CD14-positive monocyte (primary cell): Measurements from ENCODE around the gene PLA2G6. TPM values are rescaled to one million over a fixed set of nuclear protein-coding genes. Genes with fewer than 3 reads are reported as not detected.

Experiments used
- DNase-seq, 3 donors: peaks; one replicate each; pipeline ENCODE4 v3.0.0-alpha.2; 2011 to 2022
- H2AFZ ChIP-seq: 2 replicates; pipeline ENCODE4 v1.6.0; 2012; ENCODE audit warnings: mild to moderate bottlenecking, low read depth, low read length, inconsistent platforms; ENCODE audit not compliant: insufficient read depth, poor library complexity, severe bottlenecking
- H3K27ac ChIP-seq, 2 donors: 1 replicate in 1 of 2; 2 replicates in 1 of 2; pipeline ENCODE4 v1.5.1; 2012 to 2013; ENCODE audit warnings: low read length in 2 of 2, control low read depth in 1 of 2, inconsistent platforms in 1 of 2, low read depth in 1 of 2, mild to moderate bottlenecking in 1 of 2
- H3K27me3 ChIP-seq, 2 donors: one replicate each; pipeline versions ENCODE4 v1.6.0 to v1.6.1; 2011 to 2013; ENCODE audit warnings: low read length in 2 of 2; ENCODE audit not compliant: control insufficient read depth in 2 of 2, insufficient read depth in 2 of 2
- H3K36me3 ChIP-seq, 2 donors: replicated peaks in 1 of 2; 1 replicate in 1 of 2; 2 replicates in 1 of 2; pipeline versions ENCODE4 v1.5.1 to v1.6.1; 2012 to 2013; ENCODE audit warnings: low read length in 2 of 2, control low read depth in 1 of 2, inconsistent platforms in 1 of 2, mild to moderate bottlenecking in 1 of 2; ENCODE audit not compliant: insufficient read depth in 2 of 2, control insufficient read depth in 1 of 2
- H3K4me1 ChIP-seq, 2 donors: 1 replicate in 1 of 2; 2 replicates in 1 of 2; pipeline versions ENCODE4 v1.5.1 to v1.6.1; 2012 to 2013; ENCODE audit warnings: low read length in 2 of 2, control low read depth in 1 of 2, inconsistent platforms in 1 of 2, mild to moderate bottlenecking in 1 of 2, moderate library complexity in 1 of 2; ENCODE audit not compliant: insufficient read depth in 2 of 2, control insufficient read depth in 1 of 2
- H3K4me2 ChIP-seq: replicated peaks from 2 replicates; pipeline ENCODE3; 2012; ENCODE audit warnings: low read length, moderate library complexity, mild to moderate bottlenecking; ENCODE audit not compliant: poor library complexity, severe bottlenecking; ENCODE audit errors: extremely low read depth
- H3K4me3 ChIP-seq, 3 experiments: fragments of 200-600 bp in 1 of 3; sonication (generic) in 1 of 3; replicated peaks in 1 of 3; 1 replicate in 2 of 3; 2 replicates in 1 of 3; pipeline ENCODE4 v1.5.1; 2011 to 2013; ENCODE audit warnings: low read length in 3 of 3, mild to moderate bottlenecking in 3 of 3, control low read depth in 2 of 3, low read depth in 2 of 3, inconsistent platforms in 1 of 3, moderate library complexity in 1 of 3
- H3K79me2 ChIP-seq: 2 replicates; pipeline ENCODE4 v1.6.0; 2012; ENCODE audit warnings: mild to moderate bottlenecking, control low read depth, inconsistent platforms, low read length, moderate library complexity; ENCODE audit not compliant: insufficient read depth
- H3K9ac ChIP-seq: 2 replicates; pipeline ENCODE4 v1.6.0; 2017; ENCODE audit warnings: low read length, mild to moderate bottlenecking; ENCODE audit not compliant: insufficient read depth, poor library complexity, severe bottlenecking
- H3K9me3 ChIP-seq, 2 donors: replicated peaks in 1 of 2; 1 replicate in 1 of 2; 2 replicates in 1 of 2; pipeline versions ENCODE4 v1.5.1 to v1.6.1; 2012 to 2013; ENCODE audit warnings: low read length in 2 of 2, control low read depth in 1 of 2; ENCODE audit not compliant: control insufficient read depth in 1 of 2, insufficient read depth in 1 of 2
- H4K20me1 ChIP-seq: 2 replicates; pipeline ENCODE4 v1.6.0; 2012; ENCODE audit warnings: mild to moderate bottlenecking, low read length, control low read depth, moderate library complexity; ENCODE audit not compliant: insufficient read depth
- H3K27ac Mint-ChIP-seq, 7 donors: one replicate each; pipeline ENCODE4 v1.8.0; 2020; ENCODE audit warnings: mild to moderate bottlenecking in 7 of 7, mixed read lengths in 7 of 7, moderate library complexity in 6 of 7, inconsistent platforms in 2 of 7
- H3K27me3 Mint-ChIP-seq, 3 donors: one replicate each; pipeline ENCODE4 v1.8.0; 2021 to 2022; ENCODE audit warnings: low read depth in 3 of 3, mild to moderate bottlenecking in 3 of 3, mixed read lengths in 3 of 3, moderate library complexity in 3 of 3, inconsistent platforms in 1 of 3
- H3K36me3 Mint-ChIP-seq, 2 donors: one replicate each; pipeline ENCODE4 v1.8.0; 2020; ENCODE audit warnings: mixed read lengths in 2 of 2, inconsistent platforms in 1 of 2, mild to moderate bottlenecking in 1 of 2
- H3K4me1 Mint-ChIP-seq: one replicate; pipeline ENCODE4 v1.8.0; 2020; ENCODE audit warnings: mild to moderate bottlenecking, mixed read lengths
- H3K4me3 Mint-ChIP-seq, 2 donors: one replicate each; pipeline ENCODE4 v1.8.0; 2020; ENCODE audit warnings: mild to moderate bottlenecking in 2 of 2, mixed read lengths in 2 of 2, moderate library complexity in 1 of 2
- H3K9me3 Mint-ChIP-seq, 7 donors: one replicate each; pipeline ENCODE4 v1.8.0; 2020 to 2022; ENCODE audit warnings: mixed read lengths in 7 of 7, mild to moderate bottlenecking in 6 of 7, moderate library complexity in 6 of 7, inconsistent platforms in 2 of 7
- WGBS: methylation state at CpG from one replicate; pipeline ENCODE4 v1.1.5; 2013; ENCODE audit warnings: missing lambda C conversion rate; ENCODE audit not compliant: insufficient coverage; 5-methylcytosine and 5-hydroxymethylcytosine counted together
- intact Hi-C, 2 donors: fragments of 100-400 bp; cut with micrococcal nuclease; formaldehyde crosslinking; loops; one replicate each; pipeline versions ENCODE4 v1.15.0 to v1.15.1; 2023
- polyA plus RNA-seq, 3 donors: library from polyadenylated mRNA; depleted of rRNA in 1 of 3; unstranded in 2 of 3; stranded (reverse) in 1 of 3; fragments of 300-500 nt in 2 of 3; fragments of >200 nt in 1 of 3; fragmentation: Illumina TruSeq in 2 of 3; gene quantifications; 1 replicate in 2 of 3; 2 replicates in 1 of 3; pipeline ENCODE4 v1.2.3, GENCODE V29; 2012 to 2021
- TF ChIP-seq, protein P1 (sequence below): fragments of 200-600 bp; IDR thresholded peaks from one replicate; pipeline ENCODE4 v1.8.0; 2022; ENCODE audit warnings: antibody characterized with exemption, mild to moderate bottlenecking

PLA2G6 gene
- polyA plus RNA-seq, 3 donors, result 0.43 to 8.3 (median 0.62) TPM

- H3K27ac Mint-ChIP-seq, result no peak overlapping the region
- H3K9me3 Mint-ChIP-seq, result peaks cover 0 to 6% (median 0%) of the 10 kb centered on the region in 7 donors
- H4K20me1 ChIP-seq, result no peaks in the 10 kb centered on the region
- peaks cover 22 to 28% (median 23%) of the 10 kb centered on the region in 3 donors for H3K27me3 Mint-ChIP-seq
- H3K36me3 Mint-ChIP-seq, result peaks cover 22 to 27% of the 10 kb centered on the region in 2 donors
- H3K4me1 ChIP-seq, result peaks cover 6 to 15% of the 10 kb centered on the region in 2 donors
- H3K9me3 ChIP-seq, result no peaks in the 10 kb centered on the region
- no peak overlapping the region for H2AFZ ChIP-seq
- no peaks in the 10 kb centered on the region for H3K79me2 ChIP-seq
- no peak overlapping the region for H3K9ac ChIP-seq
- H3K27ac ChIP-seq, result no peak overlapping the region
- peaks cover 24 to 31% of the 10 kb centered on the region in 2 donors for H3K36me3 ChIP-seq
- TF ChIP-seq, protein P1, sequence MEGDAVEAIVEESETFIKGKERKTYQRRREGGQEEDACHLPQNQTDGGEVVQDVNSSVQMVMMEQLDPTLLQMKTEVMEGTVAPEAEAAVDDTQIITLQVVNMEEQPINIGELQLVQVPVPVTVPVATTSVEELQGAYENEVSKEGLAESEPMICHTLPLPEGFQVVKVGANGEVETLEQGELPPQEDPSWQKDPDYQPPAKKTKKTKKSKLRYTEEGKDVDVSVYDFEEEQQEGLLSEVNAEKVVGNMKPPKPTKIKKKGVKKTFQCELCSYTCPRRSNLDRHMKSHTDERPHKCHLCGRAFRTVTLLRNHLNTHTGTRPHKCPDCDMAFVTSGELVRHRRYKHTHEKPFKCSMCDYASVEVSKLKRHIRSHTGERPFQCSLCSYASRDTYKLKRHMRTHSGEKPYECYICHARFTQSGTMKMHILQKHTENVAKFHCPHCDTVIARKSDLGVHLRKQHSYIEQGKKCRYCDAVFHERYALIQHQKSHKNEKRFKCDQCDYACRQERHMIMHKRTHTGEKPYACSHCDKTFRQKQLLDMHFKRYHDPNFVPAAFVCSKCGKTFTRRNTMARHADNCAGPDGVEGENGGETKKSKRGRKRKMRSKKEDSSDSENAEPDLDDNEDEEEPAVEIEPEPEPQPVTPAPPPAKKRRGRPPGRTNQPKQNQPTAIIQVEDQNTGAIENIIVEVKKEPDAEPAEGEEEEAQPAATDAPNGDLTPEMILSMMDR, result no peak
- H3K4me3 ChIP-seq, result no peak overlapping the region
- peaks cover 2% of the 10 kb centered on the region for H3K4me1 Mint-ChIP-seq
- H3K27me3 ChIP-seq, result peaks cover 9 to 21% of the 10 kb centered on the region in 2 donors
- DNase-seq, result no peak
- intact Hi-C loops, result no loop called here
- no peak overlapping the region for H3K4me2 ChIP-seq
- no peak overlapping the region for H3K4me3 Mint-ChIP-seq
- 93% methylated on average over 12 of the region's 12 CpGs for WGBS
Measured at GRCh38 chr22:38077096-38077495, 104.5 kb downstream of the PLA2G6 start.

DNA sequence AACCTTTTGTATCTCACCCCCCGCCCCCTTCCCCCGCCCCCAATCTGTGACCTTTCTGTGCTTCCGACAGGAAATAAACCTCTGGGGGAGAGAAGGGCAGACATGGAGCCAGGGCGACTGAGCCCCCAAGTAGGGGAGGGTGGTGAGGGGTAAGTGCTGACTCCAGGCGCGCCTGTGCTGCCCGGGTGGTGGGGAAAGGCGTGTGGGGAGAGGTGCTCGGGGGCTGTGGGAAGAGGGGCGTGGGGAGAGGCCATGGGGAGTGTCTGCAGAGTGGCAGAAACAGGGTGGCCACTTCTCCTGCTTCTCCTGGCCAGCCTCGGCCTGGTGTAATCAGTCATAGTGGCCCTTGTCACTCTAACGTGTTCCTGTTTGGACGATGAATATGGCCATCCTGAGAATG lies 105.7 kb downstream of the PLA2G6 start:
- WGBS, result 97% methylated on average over 10 of the region's 13 CpGs
- H3K36me3 Mint-ChIP-seq, result peaks cover 27 to 36% of the 10 kb centered on the region in 2 donors
- peaks cover 0 to 3% (median 0%) of the 10 kb centered on the region in 7 donors for H3K9me3 Mint-ChIP-seq
- no peak overlapping the region for H3K27ac Mint-ChIP-seq
- H3K27me3 Mint-ChIP-seq, result peaks cover 14 to 18% (median 17%) of the 10 kb centered on the region in 3 donors
- H3K27me3 ChIP-seq, result peaks cover under 1 to 14% of the 10 kb centered on the region in 2 donors
- H3K9ac ChIP-seq, result no peak overlapping the region
- H3K4me3 Mint-ChIP-seq, result no peak overlapping the region
- H3K4me1 ChIP-seq, result peaks cover 0 to 4% of the 10 kb centered on the region in 2 donors
- H3K36me3 ChIP-seq, result peaks cover 31 to 35% of the 10 kb centered on the region in 2 donors
- H3K9me3 ChIP-seq, result no peaks in the 10 kb centered on the region
- peaks cover 2% of the 10 kb centered on the region for H3K4me1 Mint-ChIP-seq
- DNase-seq, result no peak
- H3K79me2 ChIP-seq, result no peaks in the 10 kb centered on the region
- no peak overlapping the region for H3K4me2 ChIP-seq
- TF ChIP-seq, protein P1, result no peak
- H3K4me3 ChIP-seq, result no peak overlapping the region
- no peak overlapping the region for H3K27ac ChIP-seq
- H4K20me1 ChIP-seq, result no peaks in the 10 kb centered on the region
- intact Hi-C loops, result no loop called here
- H2AFZ ChIP-seq, result no peak overlapping the region
